K562 (cell line): ENCODE measurements around the gene IMMP2L. TPM values are rescaled to one million over a fixed set of nuclear protein-coding genes. Genes with fewer than 3 reads are reported as not detected.

Source experiments
- ATAC-seq: fragments of 200-7000 bp; cut with Tn5 transposase; 3 replicates; pipeline ENCODE4 v1.9.1; 2020; ENCODE audit warnings: moderate library complexity
- BruUV-seq: library from RNA; stranded (reverse); fragments of 400-500 nt; replicated peaks from 2 replicates; lab custom pipeline; 2021; lab: Mats Ljungman, UMichigan
- CTCF ChIA-PET: fragments of 300-600 bp; formaldehyde crosslinking; extraction: SDS; loops from one replicate; lab custom pipeline; 2021; ENCODE audit warnings: low intra/inter-chr PET ratio; lab: Yijun Ruan, JAX
- POLR2A ChIA-PET: fragments of 300-600, 350-650 bp; sonication (Branson Sonifier 250); formaldehyde crosslinking; extraction: SDS; loops from one replicate; lab custom pipeline; 2021; ENCODE audit warnings: antibody characterized with exemption, inconsistent platforms; lab: Yijun Ruan, JAX
- DNase-seq, 4 experiments: peaks; one replicate each; pipeline versions ENCODE4 v3.0.0 to v3.0.0-alpha.2; 2011 to 2018; ENCODE audit warnings: low spot score in 3 of 4, mixed read lengths in 3 of 4; ENCODE audit errors: extremely low read depth in 1 of 4
- FAIRE-seq: peaks from 2 replicates; lab custom pipeline; 2011; peaks lifted over from hg19 to GRCh38; lab: Jason Lieb, UNC
- H2AFZ ChIP-seq: 2 replicates; pipeline ENCODE4 v1.6.0; 2011; ENCODE audit warnings: low read depth, low read length, control low read depth, inconsistent platforms
- H3K27ac ChIP-seq: fragments of 200-600 bp; 3 replicates; pipeline ENCODE4 v1.8.0; 2011; ENCODE audit warnings: low read depth, mild to moderate bottlenecking, control low read depth, inconsistent platforms, low read length, moderate library complexity, mixed read lengths; ENCODE audit errors: extremely low read depth
- H3K27me3 ChIP-seq, 2 experiments: fragments of 300-600 bp in 1 of 2; 2 replicates in 1 of 2; 3 replicates in 1 of 2; pipeline versions ENCODE4 v1.6.0 to v1.8.0; 2011; ENCODE audit warnings: inconsistent platforms in 2 of 2, low read length in 2 of 2, mild to moderate bottlenecking in 1 of 2, mixed read lengths in 1 of 2, moderate library complexity in 1 of 2; ENCODE audit not compliant: control insufficient read depth in 2 of 2, insufficient read depth in 2 of 2
- H3K36me3 ChIP-seq: fragments of 300-600 bp; 3 replicates; pipeline ENCODE4 v1.8.0; 2011; ENCODE audit warnings: mild to moderate bottlenecking, low read length, inconsistent platforms; ENCODE audit not compliant: control insufficient read depth, insufficient read depth
- H3K4me1 ChIP-seq, 2 experiments: fragments of 200-600 bp in 1 of 2; replicated peaks in 1 of 2; 2 replicates in 1 of 2; 3 replicates in 1 of 2; pipeline versions ENCODE4 v1.5.1 to v1.8.0; 2011; ENCODE audit warnings: inconsistent platforms in 2 of 2, low read length in 2 of 2, mild to moderate bottlenecking in 1 of 2, mixed read lengths in 1 of 2, moderate library complexity in 1 of 2; ENCODE audit not compliant: control insufficient read depth in 2 of 2, insufficient read depth in 2 of 2
- H3K4me2 ChIP-seq: 2 replicates; pipeline ENCODE4 v1.6.1; 2011; ENCODE audit warnings: low read length, control low read depth, inconsistent platforms, mixed read lengths; ENCODE audit not compliant: insufficient read depth
- H3K4me3 ChIP-seq: fragments of 200-600 bp; sonication (generic), shearing (Covaris generic); 2 replicates; pipeline ENCODE4 v1.5.1; 2016; ENCODE audit warnings: control low read depth, inconsistent platforms
- H3K79me2 ChIP-seq: fragments of 200-600 bp; 3 replicates; pipeline ENCODE4 v1.8.0; 2011; ENCODE audit warnings: low read length, inconsistent platforms; ENCODE audit not compliant: control insufficient read depth, insufficient read depth
- H3K9ac ChIP-seq, 2 experiments: 2 replicates each; pipeline versions ENCODE4 v1.6.0 to v1.6.1; 2011; ENCODE audit warnings: low read depth in 2 of 2, low read length in 2 of 2, control low read depth in 1 of 2, inconsistent platforms in 1 of 2, mild to moderate bottlenecking in 1 of 2, mixed read lengths in 1 of 2; ENCODE audit not compliant: insufficient read depth in 1 of 2
- H3K9me1 ChIP-seq: one replicate; pipeline ENCODE4 v1.6.0; 2011; ENCODE audit warnings: inconsistent platforms, mild to moderate bottlenecking, low read length, moderate library complexity; ENCODE audit not compliant: control insufficient read depth, insufficient read depth
- H3K9me3 ChIP-seq: replicated peaks from 2 replicates; pipeline ENCODE4 v1.5.1; 2011; ENCODE audit warnings: low read depth, low read length, inconsistent platforms; ENCODE audit not compliant: control insufficient read depth, insufficient read depth
- H4K20me1 ChIP-seq: replicated peaks from 2 replicates; pipeline ENCODE4 v1.6.1; 2011; ENCODE audit warnings: low read length, inconsistent platforms, mixed read lengths; ENCODE audit not compliant: control insufficient read depth, insufficient read depth
- BRF2 ChIP-seq: IDR thresholded peaks from 3 replicates; pipeline ENCODE4 v1.6.1; 2011; ENCODE audit warnings: borderline replicate concordance, mild to moderate bottlenecking; ENCODE audit not compliant: insufficient read length, insufficient read depth
- FOXJ3 ChIP-seq: sonication (generic); formaldehyde crosslinking; IDR thresholded peaks from 2 replicates; pipeline ENCODE4 v1.4.0; 2020; ENCODE audit warnings: mild to moderate bottlenecking, missing genetic modification reagents
- GABPA ChIP-seq: fragments of 200-800 bp; sonication (Bioruptor generic); conservative IDR thresholded peaks from 2 replicates; pipeline ENCODE4 v1.6.1; 2016; ENCODE audit warnings: low read depth, missing genetic modification characterization, missing compliant biosample characterization
- HINFP ChIP-seq: fragments of 450-650 bp; conservative IDR thresholded peaks from 2 replicates; pipeline ENCODE4 v1.6.1; 2016; ENCODE audit warnings: missing genetic modification characterization, low read depth, mild to moderate bottlenecking, control low read depth, missing compliant biosample characterization
- KLF13 ChIP-seq: fragments of 450-650 bp; IDR thresholded peaks from 2 replicates; pipeline ENCODE4 v1.6.1; 2016; ENCODE audit warnings: missing genetic modification characterization, low read depth, mild to moderate bottlenecking, missing compliant biosample characterization, moderate library complexity, borderline replicate concordance
- MTA2 ChIP-seq: fragments of 450-650 bp; IDR thresholded peaks from 2 replicates; pipeline ENCODE4 v1.6.1; 2016; ENCODE audit warnings: low read depth
- NFRKB ChIP-seq: fragments of 450-650 bp; IDR thresholded peaks from 2 replicates; pipeline ENCODE4 v1.6.1; 2016; ENCODE audit warnings: low read depth
- PBX2 ChIP-seq, 2 experiments: IDR thresholded peaks in 1 of 2; conservative IDR thresholded peaks in 1 of 2; 2 replicates each; pipeline ENCODE4 v1.6.1; 2016; ENCODE audit warnings: low read depth in 2 of 2, mild to moderate bottlenecking in 1 of 2, missing compliant biosample characterization in 1 of 2, missing genetic modification characterization in 1 of 2, moderate library complexity in 1 of 2
- PPARD ChIP-seq: fragments of 250-450 bp; sonication (Bioruptor Pico); IDR thresholded peaks from 2 replicates; pipeline ENCODE4 v1.8.0; 2022; ENCODE audit warnings: inconsistent platforms, mild to moderate bottlenecking, moderate library complexity
- RBFOX2 ChIP-seq: fragments of 200-400 bp; formaldehyde crosslinking; IDR thresholded peaks from 2 replicates; pipeline ENCODE4 v1.6.1; 2017; ENCODE audit warnings: low read depth, mild to moderate bottlenecking, low read length, moderate library complexity
- RBM14 ChIP-seq: fragments of 200-400 bp; formaldehyde crosslinking; IDR thresholded peaks from 2 replicates; pipeline ENCODE4 v1.6.1; 2018; ENCODE audit warnings: low read depth, mild to moderate bottlenecking, low read length, moderate library complexity, borderline replicate concordance; ENCODE audit not compliant: insufficient read depth
- SIN3A ChIP-seq, 2 experiments: fragments of 150-350 bp in 1 of 2; IDR thresholded peaks; 2 replicates each; pipeline ENCODE4 v1.6.1; 2011 to 2016; ENCODE audit warnings: borderline replicate concordance in 2 of 2, low read depth in 2 of 2, low read length in 2 of 2, mild to moderate bottlenecking in 2 of 2, moderate library complexity in 2 of 2; ENCODE audit not compliant: control insufficient read depth in 1 of 2
- SMARCE1 ChIP-seq: fragments of 450-650 bp; IDR thresholded peaks from 2 replicates; pipeline ENCODE4 v1.7.1; 2016; ENCODE audit warnings: mild to moderate bottlenecking
- TBL1XR1 ChIP-seq, 2 experiments: IDR thresholded peaks; 2 replicates each; pipeline ENCODE4 v1.6.1; 2012; ENCODE audit warnings: improper control_type of control experiment in 2 of 2, low read length in 2 of 2, mild to moderate bottlenecking in 1 of 2
- TEAD1 ChIP-seq, 2 experiments: fragments of 450-650 bp in 1 of 2; sonication (generic) in 1 of 2; formaldehyde crosslinking; IDR thresholded peaks; 2 replicates each; pipeline versions ENCODE4 v1.4.0 to v1.8.0; 2020 to 2022; ENCODE audit warnings: mild to moderate bottlenecking in 2 of 2, missing genetic modification reagents in 1 of 2
- ZNF12 ChIP-seq: sonication (generic); formaldehyde crosslinking; IDR thresholded peaks from 2 replicates; pipeline ENCODE4 v1.4.0; 2020; ENCODE audit warnings: mild to moderate bottlenecking, missing genetic modification reagents
- ZNF41 ChIP-seq: fragments of 250-450 bp; sonication (Bioruptor Pico); conservative IDR thresholded peaks from 2 replicates; pipeline ENCODE4 v1.4.0; 2020; ENCODE audit warnings: mild to moderate bottlenecking
- ZNF589 ChIP-seq: fragments of 200-800 bp; sonication (Bioruptor generic); IDR thresholded peaks from 2 replicates; pipeline ENCODE4 v1.6.1; 2016; ENCODE audit warnings: low read depth, missing genetic modification characterization, missing compliant biosample characterization
- WGBS: fragments of 100-300 bp; shearing (Covaris generic); methylation state at CpG from one replicate; pipeline ENCODE4 v1.1.6; 2016; ENCODE audit warnings: low coverage, mixed read lengths; ENCODE audit not compliant: insufficient coverage; ENCODE audit errors: missing lambda C conversion rate; 5-methylcytosine and 5-hydroxymethylcytosine counted together
- in situ Hi-C: fragments of 300-500 bp; cut with MboI; formaldehyde crosslinking; loops from 4 replicates; pipeline ENCODE4 v1.15.0; 2018; ENCODE audit warnings: inconsistent platforms, mixed read lengths
- intact Hi-C: fragments of 100-400 bp; cut with micrococcal nuclease; formaldehyde crosslinking; loops from 2 replicates; pipeline ENCODE4 v1.14.2; 2022
- polyA plus RNA-seq, 8 experiments: library from polyadenylated mRNA; depleted of rRNA in 4 of 8; stranded (reverse) in 5 of 8; unstranded in 3 of 8; fragments of >200 nt; fragmentation: Nextera tagmentation in 2 of 8; fragmentation: Illumina TruSeq in 1 of 8; extraction: Ambion mirVana in 2 of 8; extraction: Trizol in 1 of 8; gene quantifications; 2 replicates each; pipeline versions ENCODE4 v1.2.1 to v1.2.3, GENCODE V29; 2011 to 2014; ENCODE audit warnings: inconsistent platforms in 1 of 8, missing spikeins in 1 of 8
- total RNA-seq, 7 experiments: library from RNA; depleted of rRNA in 6 of 7; stranded (reverse); fragments of >200 nt in 6 of 7; fragmentation: Illumina TruSeq in 2 of 7; extraction: Trizol in 2 of 7; gene quantifications; 2 replicates each; pipeline versions ENCODE4 v1.2.1 to v1.2.3, GENCODE V29; 2011 to 2021; ENCODE audit warnings: low replicate concordance in 1 of 7

Gene IMMP2L
- total and polyA plus RNA-seq, 9 of the 15 experiments (the other 6 are each of a cell fraction or from before 2014, with no cell fraction given): 29.7 to 116 (median 53.0) TPM

DNA sequence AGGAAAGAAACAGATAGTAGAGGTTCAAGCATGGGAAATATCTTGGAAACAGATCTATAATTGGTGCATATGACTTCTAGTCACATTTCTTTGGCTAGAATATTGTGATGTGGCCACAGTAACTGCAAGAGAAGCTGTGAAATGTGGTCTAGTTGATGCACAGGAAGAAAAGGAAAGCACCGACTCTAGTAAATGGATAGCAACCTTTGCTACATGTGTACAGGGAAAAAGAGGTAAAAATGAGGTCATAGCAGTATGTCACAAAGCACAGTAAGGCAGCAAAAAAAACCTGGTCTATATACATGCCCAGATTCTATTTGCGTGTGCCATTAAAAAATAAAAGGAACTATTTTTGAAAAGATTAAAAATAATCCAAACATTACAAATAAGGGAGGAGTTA, 573.9 kb downstream of the IMMP2L start:
- WGBS: 58% methylated on average over 2 of the region's 2 CpGs

More for the DNA sequence above, 573.9 kb downstream of the IMMP2L start:
- H3K27ac ChIP-seq: no peak overlapping the region
- no peaks in the 10 kb centered on the region for H3K9me3 ChIP-seq
- DNase-seq (no peak), FAIRE-seq (no peak), ATAC-seq (no peak)
- intact Hi-C loops: no loop called here
- ChIA-PET CTCF (no interaction called here), POLR2A (no interaction called here)
- H3K79me2 ChIP-seq: no peaks in the 10 kb centered on the region
- in situ Hi-C loops: no loop called here
- H3K36me3 ChIP-seq: no peaks in the 10 kb centered on the region
- TF ChIP-seq TBL1XR1 (IDR thresholded peaks at IDR 0.05; ENCODE audit: low read length in 2 of 2) (no peak), ZNF589 (no peak), BRF2 (no peak), ZNF12 (no peak), SIN3A (IDR thresholded peaks at IDR 0.05; ENCODE audit: borderline replicate concordance in 2 of 2, control insufficient read depth in 1 of 2, low read depth in 2 of 2, low read length in 2 of 2) (no peak), PBX2 (CRISPR knock-in tag; IDR thresholded peaks at IDR 0.05; ENCODE audit: low read depth) (no peak), PBX2 (tag; conservative IDR thresholded peaks at IDR 0.05; ENCODE audit: low read depth) (no peak), GABPA (tag) (no peak), RBM14 (no peak), PPARD (CRISPR knock-in tag) (no peak), HINFP (tag) (no peak), SMARCE1 (no peak), TEAD1 (CRISPR knock-in tag; IDR thresholded peaks at IDR 0.05) (no peak), MTA2 (no peak), RBFOX2 (no peak), FOXJ3 (CRISPR knock-in tag) (no peak), KLF13 (no peak), ZNF41 (CRISPR knock-in tag) (no peak), NFRKB (no peak)
- H4K20me1 ChIP-seq: no peaks in the 10 kb centered on the region
- H3K4me2 ChIP-seq: no peak overlapping the region
- H2AFZ ChIP-seq: no peak overlapping the region
- H3K4me1 ChIP-seq: no peaks in the 10 kb centered on the region; a peak in 1 of 5 replicates
- H3K9me1 ChIP-seq: no peaks in the 10 kb centered on the region
- no peak overlapping the region for H3K9ac ChIP-seq
- no peaks in the 10 kb centered on the region for H3K27me3 ChIP-seq
- no TSS peak for BruUV-seq
- H3K4me3 ChIP-seq: no peak overlapping the region
